Tibial nerve (tissue), 4 donors: ENCODE data around the gene CHST12.

Experiments used
- EP300 ChIP-seq, 2 donors: sonication (generic); formaldehyde crosslinking; IDR thresholded peaks; one replicate each; pipeline ENCODE4 v1.6.1; 2017; ENCODE audit warnings: antibody characterized with exemption in 2 of 2, mild to moderate bottlenecking in 1 of 2
- POLR2A ChIP-seq, 2 donors: fragments of 450-650 bp; IDR thresholded peaks; one replicate each; pipeline ENCODE4 v1.6.1; 2017; ENCODE audit warnings: antibody characterized with exemption in 2 of 2, mild to moderate bottlenecking in 2 of 2, moderate library complexity in 2 of 2
- TF ChIP-seq, protein P1 (sequence below), 5 experiments: fragments of 200-600 bp in 3 of 5; fragments of 450-650 bp in 2 of 5; sonication (generic) in 3 of 5; IDR thresholded peaks; one replicate each; pipeline ENCODE4 v1.5.1; 2016 to 2019; ENCODE audit warnings: antibody characterized with exemption in 5 of 5, mild to moderate bottlenecking in 3 of 5, moderate library complexity in 2 of 5

DNA sequence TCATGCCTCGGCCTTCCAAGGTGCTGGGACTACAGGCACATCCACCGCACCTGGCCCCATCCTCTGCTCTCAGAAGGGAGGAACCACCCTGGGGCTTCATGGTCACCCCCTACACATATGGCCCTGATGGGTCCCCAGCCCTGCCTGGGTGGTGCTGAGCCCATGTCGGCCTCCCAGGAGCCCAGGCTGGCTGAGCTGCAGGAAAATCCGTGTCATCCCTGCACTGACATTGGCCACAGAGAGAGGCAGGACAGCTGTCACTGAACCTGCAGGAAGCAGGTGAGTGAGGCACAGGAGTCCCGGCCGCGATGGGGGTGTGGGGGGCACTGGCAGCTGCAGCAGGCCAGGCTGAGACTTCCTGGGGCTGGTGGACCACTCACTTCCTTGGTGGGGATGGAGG lies 64.8 kb downstream of the CHST12 start:
- TF ChIP-seq POLR2A (IDR thresholded peaks at IDR 0.05) (no peak), EP300 (IDR thresholded peaks at IDR 0.05) (no peak)
- TF ChIP-seq, protein P1, sequence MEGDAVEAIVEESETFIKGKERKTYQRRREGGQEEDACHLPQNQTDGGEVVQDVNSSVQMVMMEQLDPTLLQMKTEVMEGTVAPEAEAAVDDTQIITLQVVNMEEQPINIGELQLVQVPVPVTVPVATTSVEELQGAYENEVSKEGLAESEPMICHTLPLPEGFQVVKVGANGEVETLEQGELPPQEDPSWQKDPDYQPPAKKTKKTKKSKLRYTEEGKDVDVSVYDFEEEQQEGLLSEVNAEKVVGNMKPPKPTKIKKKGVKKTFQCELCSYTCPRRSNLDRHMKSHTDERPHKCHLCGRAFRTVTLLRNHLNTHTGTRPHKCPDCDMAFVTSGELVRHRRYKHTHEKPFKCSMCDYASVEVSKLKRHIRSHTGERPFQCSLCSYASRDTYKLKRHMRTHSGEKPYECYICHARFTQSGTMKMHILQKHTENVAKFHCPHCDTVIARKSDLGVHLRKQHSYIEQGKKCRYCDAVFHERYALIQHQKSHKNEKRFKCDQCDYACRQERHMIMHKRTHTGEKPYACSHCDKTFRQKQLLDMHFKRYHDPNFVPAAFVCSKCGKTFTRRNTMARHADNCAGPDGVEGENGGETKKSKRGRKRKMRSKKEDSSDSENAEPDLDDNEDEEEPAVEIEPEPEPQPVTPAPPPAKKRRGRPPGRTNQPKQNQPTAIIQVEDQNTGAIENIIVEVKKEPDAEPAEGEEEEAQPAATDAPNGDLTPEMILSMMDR (IDR thresholded peaks at IDR 0.05): no peak
